WERI-Rb-1 (cell line): ENCODE measurements around the gene GYG2.
"Not testable (repeated sequence)": the region's sequence is repeated elsewhere in the genome, so short reads cannot be mapped to it uniquely, and the experiment has no call there.

Experiments used
- DNase-seq: peaks from one replicate; pipeline ENCODE4 v3.0.0-alpha.2; 2020
- H3K27ac ChIP-seq: fragments of 250-450 bp; sonication (Bioruptor Pico); 2 replicates; pipeline ENCODE4 v1.5.1; 2020; ENCODE audit warnings: mild to moderate bottlenecking, moderate library complexity
- H3K27me3 ChIP-seq: fragments of 250-450 bp; sonication (Bioruptor Pico); 2 replicates; pipeline ENCODE4 v1.5.1; 2021; ENCODE audit warnings: mild to moderate bottlenecking, low read depth, moderate library complexity; ENCODE audit not compliant: insufficient read depth, severe bottlenecking
- H3K36me3 ChIP-seq: fragments of 250-450 bp; sonication (Bioruptor Pico); 2 replicates; pipeline ENCODE4 v1.5.1; 2020; ENCODE audit warnings: mild to moderate bottlenecking, moderate library complexity
- H3K4me3 ChIP-seq: 2 replicates; pipeline ENCODE4 v1.5.1; 2011; ENCODE audit warnings: low read depth, mild to moderate bottlenecking, control low read depth, low read length
- H3K9me3 ChIP-seq: fragments of 250-450 bp; sonication (Bioruptor Pico); 2 replicates; pipeline ENCODE4 v1.5.1; 2021; ENCODE audit warnings: mild to moderate bottlenecking, moderate library complexity; ENCODE audit not compliant: severe bottlenecking
- CTCF ChIP-seq: IDR thresholded peaks from 2 replicates; pipeline ENCODE4 v1.5.1; 2011; ENCODE audit warnings: low read depth, mild to moderate bottlenecking, control low read depth, inconsistent platforms, low read length

The GYG2 gene

GRCh38 chrX:2799369-2799768, 29.4 kb upstream of the GYG2 start:
- no peak overlapping the region for H3K4me3 ChIP-seq
- no peaks in the 10 kb centered on the region for H3K9me3 ChIP-seq
- H3K36me3 ChIP-seq: no peaks in the 10 kb centered on the region
- no peak for DNase-seq
- TF ChIP-seq CTCF: no peak
- H3K27ac ChIP-seq: no peak overlapping the region
- H3K27me3 ChIP-seq: no peaks in the 10 kb centered on the region

GRCh38 chrX:2799980-2800379, 28.8 kb upstream of the GYG2 start:
- H3K27me3 ChIP-seq, H3K4me3 ChIP-seq, DNase-seq, H3K36me3 ChIP-seq, H3K27ac ChIP-seq, H3K9me3 ChIP-seq: not testable (repeated sequence)

- Histone ChIP-seq H3K9me3 (no peaks in the 10 kb centered on the region), H3K27ac (no peak overlapping the region), H3K36me3 (no peaks in the 10 kb centered on the region), H3K27me3 (no peaks in the 10 kb centered on the region), H3K4me3 (no peak overlapping the region)
- TF ChIP-seq CTCF: no peak
- no peak for DNase-seq
These were observed 27.5 kb upstream of the GYG2 start for GRCh38 chrX:2801223-2801622.

GRCh38 chrX:2802376-2803090, 26.2 kb upstream of the GYG2 start:
- not testable (repeated sequence) for H3K36me3 ChIP-seq, H3K27ac ChIP-seq, H3K9me3 ChIP-seq, H3K4me3 ChIP-seq, DNase-seq, H3K27me3 ChIP-seq

- not testable (repeated sequence) for H3K27me3 ChIP-seq, H3K27ac ChIP-seq, DNase-seq, H3K36me3 ChIP-seq, H3K4me3 ChIP-seq, H3K9me3 ChIP-seq
These were observed 25.2 kb upstream of the GYG2 start for GRCh38 chrX:2803486-2803885.

- not testable (repeated sequence) for H3K27ac ChIP-seq, H3K4me3 ChIP-seq, H3K36me3 ChIP-seq, H3K9me3 ChIP-seq, DNase-seq, H3K27me3 ChIP-seq
These were observed 24.5 kb upstream of the GYG2 start for GRCh38 chrX:2804106-2804843.

- not testable (repeated sequence) for H3K4me3 ChIP-seq, H3K9me3 ChIP-seq, H3K27ac ChIP-seq, H3K36me3 ChIP-seq, DNase-seq, H3K27me3 ChIP-seq
These were observed 23.9 kb upstream of the GYG2 start for GRCh38 chrX:2804858-2805257.

GRCh38 chrX:2811271-2811670, 17.5 kb upstream of the GYG2 start:
- Histone ChIP-seq H3K4me3 (no peak overlapping the region), H3K27me3 (no peaks in the 10 kb centered on the region), H3K27ac (no peak overlapping the region), H3K9me3 (no peaks in the 10 kb centered on the region), H3K36me3 (no peaks in the 10 kb centered on the region)
- TF ChIP-seq CTCF: no peak
- DNase-seq: no peak
